ENCODE results near the gene CKAP5.

The CKAP5 gene

DNA sequence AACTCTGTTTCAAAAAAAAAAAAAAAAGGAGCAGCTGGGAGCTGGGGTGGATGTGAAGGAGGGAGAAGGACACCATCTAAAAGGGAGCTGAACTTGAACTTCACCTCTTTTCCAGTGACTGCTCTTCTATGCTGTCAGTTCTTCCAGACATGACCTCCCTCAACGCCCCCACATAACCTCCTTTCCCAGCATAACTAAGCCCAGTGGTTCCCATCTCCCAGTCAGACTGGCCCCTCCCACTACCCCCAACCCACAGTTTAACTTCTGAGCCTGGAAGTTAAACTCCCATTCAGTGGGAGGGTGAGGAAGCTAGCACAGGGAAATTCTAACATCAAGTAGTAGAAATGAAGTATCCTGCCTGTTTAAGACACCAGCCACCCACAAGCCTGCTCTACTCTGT, 147.5 kb downstream of the CKAP5 start:
- DNase-seq (ENCODE audit: extremely low read depth, low read depth) = no peak
- TF ChIP-seq, protein P1, sequence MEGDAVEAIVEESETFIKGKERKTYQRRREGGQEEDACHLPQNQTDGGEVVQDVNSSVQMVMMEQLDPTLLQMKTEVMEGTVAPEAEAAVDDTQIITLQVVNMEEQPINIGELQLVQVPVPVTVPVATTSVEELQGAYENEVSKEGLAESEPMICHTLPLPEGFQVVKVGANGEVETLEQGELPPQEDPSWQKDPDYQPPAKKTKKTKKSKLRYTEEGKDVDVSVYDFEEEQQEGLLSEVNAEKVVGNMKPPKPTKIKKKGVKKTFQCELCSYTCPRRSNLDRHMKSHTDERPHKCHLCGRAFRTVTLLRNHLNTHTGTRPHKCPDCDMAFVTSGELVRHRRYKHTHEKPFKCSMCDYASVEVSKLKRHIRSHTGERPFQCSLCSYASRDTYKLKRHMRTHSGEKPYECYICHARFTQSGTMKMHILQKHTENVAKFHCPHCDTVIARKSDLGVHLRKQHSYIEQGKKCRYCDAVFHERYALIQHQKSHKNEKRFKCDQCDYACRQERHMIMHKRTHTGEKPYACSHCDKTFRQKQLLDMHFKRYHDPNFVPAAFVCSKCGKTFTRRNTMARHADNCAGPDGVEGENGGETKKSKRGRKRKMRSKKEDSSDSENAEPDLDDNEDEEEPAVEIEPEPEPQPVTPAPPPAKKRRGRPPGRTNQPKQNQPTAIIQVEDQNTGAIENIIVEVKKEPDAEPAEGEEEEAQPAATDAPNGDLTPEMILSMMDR (IDR thresholded peaks at IDR 0.05; ENCODE audit: low read depth, low read length) = no peak

DNA sequence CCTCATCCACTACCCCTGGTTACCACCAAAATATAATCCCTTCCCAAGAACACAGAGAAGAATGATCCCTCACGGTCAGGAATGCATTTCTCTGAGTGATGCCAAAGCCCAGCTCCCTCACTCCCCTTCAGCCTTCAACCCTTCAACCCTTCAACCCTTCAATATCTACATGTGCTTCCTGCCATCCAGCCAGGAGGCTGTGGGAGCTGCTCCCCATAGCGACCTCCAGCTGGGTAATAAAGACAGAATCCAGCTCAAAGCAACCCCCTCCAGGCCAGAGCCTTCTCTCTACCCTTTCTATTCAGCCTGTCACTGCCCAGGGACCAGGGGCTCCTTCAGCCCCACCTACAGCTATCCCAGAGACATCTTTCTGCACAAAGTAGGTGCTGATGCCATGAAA, 148.4 kb downstream of the CKAP5 start:
- DNase-seq (ENCODE audit: extremely low read depth, low read depth) = no peak
- TF ChIP-seq, protein P1 (IDR thresholded peaks at IDR 0.05; ENCODE audit: low read depth, low read length) = no peak

DNA sequence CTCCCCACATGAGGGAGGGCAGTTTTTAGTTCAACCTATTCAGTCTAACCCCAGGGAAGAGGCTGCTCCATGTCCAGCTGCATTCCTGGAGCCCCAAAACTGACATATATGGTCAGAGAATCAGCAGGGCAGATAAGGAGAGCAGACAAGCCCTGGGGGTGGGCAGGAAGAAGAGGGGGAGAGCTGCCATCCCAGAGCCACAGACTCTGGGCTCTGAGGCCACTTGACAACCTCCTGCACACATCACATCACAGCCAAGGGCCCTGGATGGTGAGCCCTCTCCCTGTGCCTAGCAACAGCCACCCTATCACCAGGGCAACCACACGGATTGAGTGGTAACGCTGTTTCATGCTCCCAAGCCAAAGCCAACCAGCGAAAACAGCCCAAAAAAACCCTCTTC, 148.8 kb downstream of the CKAP5 start:
- no peak for DNase-seq (ENCODE audit: extremely low read depth, low read depth)
- TF ChIP-seq, protein P1 (IDR thresholded peaks at IDR 0.05; ENCODE audit: low read depth, low read length) = no peak

- DNase-seq (ENCODE audit: extremely low read depth, low read depth) = no peak
- TF ChIP-seq, protein P1 (IDR thresholded peaks at IDR 0.05; ENCODE audit: low read depth, low read length) = no peak
Observed at GRCh38 chr11:46696212-46696558, 149.9 kb downstream of the CKAP5 start.

DNA sequence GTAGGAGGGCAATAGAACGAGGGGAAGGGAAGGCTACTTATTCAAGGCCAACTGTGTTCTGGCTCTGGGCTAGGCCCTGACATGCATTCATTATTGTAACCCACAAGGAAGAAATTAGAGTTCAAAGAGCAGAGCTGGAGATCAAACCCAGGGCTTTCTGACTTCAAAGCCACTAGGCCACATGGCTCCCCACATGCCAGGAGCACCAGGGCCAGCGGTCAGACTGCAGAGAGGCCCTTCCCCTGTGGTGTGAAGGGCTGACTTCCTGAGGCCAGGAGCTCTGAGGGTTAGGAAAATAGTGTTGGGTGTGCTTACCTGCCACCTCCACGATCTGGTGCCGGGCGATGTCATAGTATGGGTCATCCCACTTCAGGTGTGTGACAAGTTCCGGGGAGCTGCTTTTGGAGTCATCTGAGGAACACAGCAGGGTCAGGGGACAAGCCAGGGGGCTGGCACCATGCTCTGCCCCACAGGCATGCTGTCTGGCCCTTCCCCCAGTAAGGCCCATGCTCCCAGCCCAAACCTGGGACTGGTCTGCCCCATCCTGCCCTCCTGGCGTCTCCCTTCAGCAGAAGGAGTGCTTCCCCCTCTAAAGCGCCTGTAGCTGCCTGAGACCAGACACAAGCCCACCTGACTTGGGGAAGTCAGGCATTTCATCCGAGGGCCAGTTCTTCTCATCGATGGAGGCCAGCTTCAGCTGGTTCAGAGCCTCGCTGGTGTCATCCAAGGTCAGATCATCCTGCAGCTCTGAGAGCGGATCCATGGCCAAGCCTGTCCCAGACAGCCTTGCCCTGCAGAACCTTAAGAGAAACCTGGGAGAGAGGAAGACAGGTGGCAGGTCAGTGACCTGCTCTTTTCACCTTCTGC, 150.5 kb downstream of the CKAP5 start:
- TF ChIP-seq, protein P1 (IDR thresholded peaks at IDR 0.05; ENCODE audit: low read depth, low read length) = no peak
- no peak for DNase-seq (ENCODE audit: extremely low read depth, low read depth)

- DNase-seq (ENCODE audit: extremely low read depth, low read depth) = no peak
- TF ChIP-seq, protein P1 (IDR thresholded peaks at IDR 0.05; ENCODE audit: low read depth, low read length) = no peak
Observed at GRCh38 chr11:46694607-46695006, 151.5 kb downstream of the CKAP5 start.

DNA sequence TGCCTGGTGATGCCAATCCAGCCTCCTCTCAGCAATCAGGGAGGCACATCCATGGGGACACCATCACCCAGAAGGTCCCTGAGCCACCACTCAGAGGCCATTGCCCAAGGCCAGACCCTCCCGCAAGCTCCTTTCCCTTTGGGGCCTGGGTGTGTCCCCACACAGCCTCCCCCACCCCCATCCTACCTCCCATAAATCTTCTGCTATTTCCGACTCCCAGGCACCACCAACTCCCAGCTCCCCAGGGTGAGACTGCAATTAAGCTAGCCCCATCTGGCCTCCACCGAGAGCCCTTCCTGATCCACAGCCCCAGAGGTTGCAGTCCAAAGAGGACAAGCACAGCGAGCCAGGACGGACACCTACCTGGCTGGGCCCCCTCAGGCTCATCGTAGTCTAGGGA, 152.0 kb downstream of the CKAP5 start:
- DNase-seq (ENCODE audit: extremely low read depth, low read depth) = no peak
- TF ChIP-seq, protein P1 (IDR thresholded peaks at IDR 0.05; ENCODE audit: low read depth, low read length) = no peak

All from AG09319 (cell line).